ENCODE data around the gene ELFN2.

The ELFN2 gene

DNA sequence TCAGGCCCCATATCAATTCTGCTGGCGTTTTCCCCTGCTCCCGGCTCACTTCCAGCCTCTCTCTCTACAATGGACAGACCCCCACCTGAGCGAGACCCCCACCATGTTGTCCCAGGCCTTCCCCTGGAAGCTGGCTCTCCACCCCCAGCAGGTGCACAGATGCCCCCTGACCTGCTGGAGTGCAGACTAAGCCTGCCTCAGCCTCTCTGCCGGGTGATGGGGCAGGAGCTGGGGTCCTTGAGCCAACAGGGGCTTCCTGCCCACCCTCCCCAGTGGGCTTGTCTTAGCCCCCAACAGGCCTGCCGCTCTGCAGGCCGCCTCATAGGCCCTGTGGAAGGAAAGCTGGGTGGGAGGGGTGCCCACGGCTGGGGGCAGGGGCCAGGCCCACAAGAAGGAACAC lies 10.0 kb downstream of the ELFN2 start:
- no peak overlapping the region for H3K4me3 ChIP-seq (ENCODE audit: low read length, poor library complexity, severe bottlenecking)
- H3K9ac ChIP-seq (ENCODE audit: low read depth, low read length, poor library complexity, severe bottlenecking): no peak overlapping the region
- no peaks in the 10 kb centered on the region for H3K9me3 ChIP-seq (ENCODE audit: insufficient read depth, low read depth, low read length)
- H3F3A ChIP-seq (ENCODE audit: low read depth): no peaks in the 10 kb centered on the region
- no peaks in the 10 kb centered on the region for H3K9me2 ChIP-seq (replicated peaks; ENCODE audit: low read depth, low read length)
- no peaks in the 10 kb centered on the region for H3K79me2 ChIP-seq (ENCODE audit: insufficient read depth, low read length)
- no peak overlapping the region for H2AFZ ChIP-seq (ENCODE audit: low read length)
- H4K20me1 ChIP-seq (ENCODE audit: insufficient read depth, low read length, poor library complexity, severe bottlenecking): no peaks in the 10 kb centered on the region
- peaks cover 19% of the 10 kb centered on the region for H3K4me1 ChIP-seq (ENCODE audit: insufficient read depth, low read length, poor library complexity, severe bottlenecking)
- H3K27me3 ChIP-seq (ENCODE audit: insufficient read depth, low read length, poor library complexity, severe bottlenecking): peaks cover 5% of the 10 kb centered on the region
- peak overlapping the region; percentile 32 for H3K4me2 ChIP-seq (ENCODE audit: low read depth, low read length, poor library complexity, severe bottlenecking)
- no peaks in the 10 kb centered on the region for H3K36me3 ChIP-seq (ENCODE audit: insufficient read depth, low read length)
- TF ChIP-seq, protein P1, sequence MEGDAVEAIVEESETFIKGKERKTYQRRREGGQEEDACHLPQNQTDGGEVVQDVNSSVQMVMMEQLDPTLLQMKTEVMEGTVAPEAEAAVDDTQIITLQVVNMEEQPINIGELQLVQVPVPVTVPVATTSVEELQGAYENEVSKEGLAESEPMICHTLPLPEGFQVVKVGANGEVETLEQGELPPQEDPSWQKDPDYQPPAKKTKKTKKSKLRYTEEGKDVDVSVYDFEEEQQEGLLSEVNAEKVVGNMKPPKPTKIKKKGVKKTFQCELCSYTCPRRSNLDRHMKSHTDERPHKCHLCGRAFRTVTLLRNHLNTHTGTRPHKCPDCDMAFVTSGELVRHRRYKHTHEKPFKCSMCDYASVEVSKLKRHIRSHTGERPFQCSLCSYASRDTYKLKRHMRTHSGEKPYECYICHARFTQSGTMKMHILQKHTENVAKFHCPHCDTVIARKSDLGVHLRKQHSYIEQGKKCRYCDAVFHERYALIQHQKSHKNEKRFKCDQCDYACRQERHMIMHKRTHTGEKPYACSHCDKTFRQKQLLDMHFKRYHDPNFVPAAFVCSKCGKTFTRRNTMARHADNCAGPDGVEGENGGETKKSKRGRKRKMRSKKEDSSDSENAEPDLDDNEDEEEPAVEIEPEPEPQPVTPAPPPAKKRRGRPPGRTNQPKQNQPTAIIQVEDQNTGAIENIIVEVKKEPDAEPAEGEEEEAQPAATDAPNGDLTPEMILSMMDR (conservative IDR thresholded peaks at IDR 0.05; ENCODE audit: low read length): no peak
- TF ChIP-seq EZH2phosphoT487 (IDR thresholded peaks at IDR 0.05; ENCODE audit: borderline replicate concordance): no peak

DNA sequence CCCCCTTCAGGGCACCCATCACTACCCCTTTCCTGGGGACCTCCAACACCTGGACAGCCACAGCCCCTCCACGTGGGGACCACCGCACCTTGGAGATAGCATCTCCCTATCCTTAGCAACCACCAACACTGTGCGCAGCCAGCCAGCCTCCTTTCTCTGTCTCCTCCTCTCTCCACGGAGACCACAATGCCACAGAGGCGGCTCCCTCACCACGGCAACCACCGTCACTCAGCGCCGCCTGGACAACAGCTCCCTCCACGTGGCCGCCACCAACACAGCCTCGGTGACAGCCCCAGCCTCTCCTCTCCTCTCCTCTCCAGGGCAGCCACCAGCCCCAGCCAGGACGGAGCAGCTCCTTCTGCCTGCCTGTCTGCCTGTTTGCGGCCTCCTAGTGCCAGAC lies 10.5 kb downstream of the ELFN2 start:
- Histone ChIP-seq H4K20me1 (ENCODE audit: insufficient read depth, low read length, poor library complexity, severe bottlenecking) (no peaks in the 10 kb centered on the region), H3K9ac (ENCODE audit: low read depth, low read length, poor library complexity, severe bottlenecking) (no peak overlapping the region), H3K79me2 (ENCODE audit: insufficient read depth, low read length) (no peaks in the 10 kb centered on the region), H3K4me2 (ENCODE audit: low read depth, low read length, poor library complexity, severe bottlenecking) (peak overlapping the region; percentile 32), H3K9me3 (ENCODE audit: insufficient read depth, low read depth, low read length) (no peaks in the 10 kb centered on the region), H3F3A (ENCODE audit: low read depth) (no peaks in the 10 kb centered on the region), H3K4me1 (ENCODE audit: insufficient read depth, low read length, poor library complexity, severe bottlenecking) (peaks cover 20% of the 10 kb centered on the region), H3K4me3 (ENCODE audit: low read length, poor library complexity, severe bottlenecking) (peak overlapping the region; percentile 22), H3K36me3 (ENCODE audit: insufficient read depth, low read length) (no peaks in the 10 kb centered on the region), H3K27me3 (ENCODE audit: insufficient read depth, low read length, poor library complexity, severe bottlenecking) (peaks cover 5% of the 10 kb centered on the region), H2AFZ (ENCODE audit: low read length) (no peak overlapping the region), H3K9me2 (replicated peaks; ENCODE audit: low read depth, low read length) (no peaks in the 10 kb centered on the region)
- no peak for TF ChIP-seq EZH2phosphoT487 (IDR thresholded peaks at IDR 0.05; ENCODE audit: borderline replicate concordance)
- TF ChIP-seq, protein P1 (conservative IDR thresholded peaks at IDR 0.05; ENCODE audit: low read length): no peak

DNA sequence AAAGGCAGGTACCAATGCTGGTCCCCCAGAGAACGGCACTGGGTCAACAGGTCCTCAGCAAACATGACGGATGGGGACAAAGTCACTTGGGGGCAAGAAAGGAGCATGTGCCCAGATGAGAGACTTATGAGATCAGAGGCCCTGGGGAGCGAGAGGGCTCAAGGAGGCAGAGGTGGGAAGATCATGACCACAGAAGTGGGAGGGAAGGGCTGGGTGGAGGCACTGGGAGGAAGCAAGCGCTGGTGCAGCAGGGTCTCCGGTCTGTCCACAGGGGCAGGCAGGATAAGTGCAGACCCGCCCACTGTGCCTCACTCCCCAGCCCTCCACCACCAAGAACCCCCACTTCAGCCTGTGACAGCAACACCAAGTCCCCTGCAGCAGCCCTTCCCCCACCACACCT lies 10.9 kb downstream of the ELFN2 start:
- no peaks in the 10 kb centered on the region for H4K20me1 ChIP-seq (ENCODE audit: insufficient read depth, low read length, poor library complexity, severe bottlenecking)
- H3K36me3 ChIP-seq (ENCODE audit: insufficient read depth, low read length): no peaks in the 10 kb centered on the region
- H2AFZ ChIP-seq (ENCODE audit: low read length): no peak overlapping the region
- H3K9me2 ChIP-seq (replicated peaks; ENCODE audit: low read depth, low read length): no peaks in the 10 kb centered on the region
- H3K4me2 ChIP-seq (ENCODE audit: low read depth, low read length, poor library complexity, severe bottlenecking): peak overlapping the region; percentile 32
- H3K9ac ChIP-seq (ENCODE audit: low read depth, low read length, poor library complexity, severe bottlenecking): no peak overlapping the region
- H3K4me1 ChIP-seq (ENCODE audit: insufficient read depth, low read length, poor library complexity, severe bottlenecking): peaks cover 20% of the 10 kb centered on the region
- H3K4me3 ChIP-seq (ENCODE audit: low read length, poor library complexity, severe bottlenecking): peak overlapping the region; percentile 22
- H3K9me3 ChIP-seq (ENCODE audit: insufficient read depth, low read depth, low read length): no peaks in the 10 kb centered on the region
- no peaks in the 10 kb centered on the region for H3F3A ChIP-seq (ENCODE audit: low read depth)
- no peak for TF ChIP-seq EZH2phosphoT487 (IDR thresholded peaks at IDR 0.05; ENCODE audit: borderline replicate concordance)
- TF ChIP-seq, protein P1 (conservative IDR thresholded peaks at IDR 0.05; ENCODE audit: low read length): no peak
- H3K79me2 ChIP-seq (ENCODE audit: insufficient read depth, low read length): no peaks in the 10 kb centered on the region
- peaks cover 5% of the 10 kb centered on the region for H3K27me3 ChIP-seq (ENCODE audit: insufficient read depth, low read length, poor library complexity, severe bottlenecking)

Measured in Loucy (cell line).